ENCODE data around the gene CCDC77.

- TF ChIP-seq POLR2A (IDR thresholded peaks at IDR 0.05) (no peak), CTCF (IDR thresholded peaks at IDR 0.05) (no peak)
Observed at GRCh38 chr12:450438-450837, 49.0 kb downstream of the CCDC77 start.

All from lower leg skin (tissue), 3 donors.